Activated B cell treated with CpG ODN at 0.5 μM for 24 hours (primary cell): Measurements from ENCODE around the gene SLC25A23. TPM values are rescaled to one million over a fixed set of nuclear protein-coding genes. Genes with fewer than 3 reads are reported as not detected.
A peak's percentile ranks its signal among the peaks of the same experiment; 100 is the strongest.

ENCODE experiments used
- ATAC-seq: fragments of 200-7000 bp; cut with Tn5 transposase; one replicate; pipeline ENCODE4 v1.10.0; 2021; ENCODE audit warnings: low read depth, mild to moderate bottlenecking, moderate library complexity
- CTCF ChIA-PET: fragments of 350-600 bp; sonication (Branson Sonifier 250); formaldehyde crosslinking; loops from one replicate; lab custom pipeline; 2021; ENCODE audit warnings: antibody characterized with exemption; lab: Charles Lee
- POLR2A ChIA-PET: fragments of 350-600 bp; sonication (Branson Sonifier 250); formaldehyde crosslinking; loops from one replicate; lab custom pipeline; 2021; ENCODE audit warnings: antibody characterized with exemption; lab: Charles Lee
- DNase-seq: peaks from one replicate; pipeline ENCODE4 v3.0.0; 2022
- H3K27ac Mint-ChIP-seq: one replicate; pipeline ENCODE4 v1.8.0; 2020; ENCODE audit warnings: mixed read lengths
- H3K27me3 Mint-ChIP-seq: one replicate; pipeline ENCODE4 v1.8.0; 2021; ENCODE audit warnings: mixed read lengths
- H3K36me3 Mint-ChIP-seq: one replicate; pipeline ENCODE4 v1.8.0; 2021; ENCODE audit warnings: low read depth, mixed read lengths
- H3K4me1 Mint-ChIP-seq: one replicate; pipeline ENCODE4 v1.8.0; 2021; ENCODE audit warnings: mixed read lengths
- H3K4me3 Mint-ChIP-seq: one replicate; pipeline ENCODE4 v1.8.0; 2020; ENCODE audit warnings: mild to moderate bottlenecking, mixed read lengths
- H3K9me3 Mint-ChIP-seq: one replicate; pipeline ENCODE4 v1.8.0; 2020; ENCODE audit warnings: mixed read lengths
- intact Hi-C: fragments of 100-400 bp; cut with micrococcal nuclease; formaldehyde crosslinking; loops from one replicate; pipeline ENCODE4 v1.15.1; 2024
- total RNA-seq: library from RNA; stranded (reverse); gene quantifications from 2 replicates; pipeline ENCODE4 v1.2.3, GENCODE V29; 2022
- TF ChIP-seq, protein P1 (sequence below): fragments of 200-600 bp; IDR thresholded peaks from one replicate; pipeline ENCODE4 v1.8.0; 2022; ENCODE audit warnings: antibody characterized with exemption, mild to moderate bottlenecking

SLC25A23 gene
- total RNA-seq, 1 donor from 2014 or later: 50.4 TPM

DNA sequence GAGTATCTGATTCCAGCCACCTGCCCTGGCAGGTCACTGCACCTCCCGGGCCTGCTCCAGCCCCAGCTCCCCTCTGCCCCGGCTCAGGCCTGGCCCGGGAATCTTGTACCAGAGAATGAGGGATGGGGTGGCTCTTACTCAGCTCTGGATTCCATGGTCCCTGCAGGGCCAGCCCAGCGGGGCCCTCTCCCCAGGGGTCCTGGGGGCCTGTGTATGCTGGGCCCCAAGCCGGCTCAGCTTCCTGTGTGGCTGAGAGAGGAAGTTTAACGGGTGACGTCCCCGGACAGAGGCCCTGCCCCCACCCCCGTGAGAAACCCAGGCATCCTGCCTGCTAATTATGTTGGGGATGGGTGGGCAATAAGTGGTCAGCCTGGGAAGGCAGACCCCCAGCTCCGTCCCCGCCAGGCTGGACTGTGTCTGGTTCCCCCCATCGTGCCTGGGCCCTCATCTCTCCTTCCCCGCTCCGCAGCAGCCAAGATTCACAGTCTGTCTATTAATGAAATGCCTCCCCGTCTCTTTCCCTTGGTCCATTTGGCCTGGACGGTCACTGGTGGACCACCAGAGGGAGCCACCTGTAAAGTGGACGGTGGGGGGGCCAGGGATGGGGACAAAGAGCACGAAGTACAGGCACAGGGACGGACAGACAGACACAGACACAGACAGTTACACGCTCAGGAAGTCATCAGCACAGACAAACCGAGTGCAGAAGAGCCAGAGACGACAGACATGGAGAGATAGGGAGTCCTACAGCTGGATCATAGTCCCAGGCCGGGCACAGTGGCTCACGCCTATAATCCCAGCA, 22.1 kb upstream of the SLC25A23 start, which contains the start of gene DENND1C:
Gene DENND1C (minus strand): TSS at position 247 of the 802 bp plus-strand sequence. CDS start 92 bp downstream, at position 155.
- Mint-ChIP-seq H3K27ac (peak within 1 kb of the TSS; percentile 89), H3K27me3 (no peaks in the 10 kb centered on the region), H3K36me3 (peaks cover 10% of the 10 kb centered on the region), H3K4me3 (peak within 1 kb of the TSS; percentile 91), H3K4me1 (peaks cover 29% of the 10 kb centered on the region), H3K9me3 (no peaks in the 10 kb centered on the region)
- POLR2A ChIA-PET: interaction anchor here (0.6 to 2.6 kb wide), 24 partner anchors 8 to 382 kb away, joined by 3 to 25 read pairs (median 4); partner anchors contain the start of genes ALKBH7, CLPP, GTF2F1 and KHSRP
- intact Hi-C loops: loop anchor here (1.0 to 2.0 kb wide), 3 partner anchors 21 to 56 kb away; no protein-coding TSS in a partner anchor
- TF ChIP-seq, protein P1, sequence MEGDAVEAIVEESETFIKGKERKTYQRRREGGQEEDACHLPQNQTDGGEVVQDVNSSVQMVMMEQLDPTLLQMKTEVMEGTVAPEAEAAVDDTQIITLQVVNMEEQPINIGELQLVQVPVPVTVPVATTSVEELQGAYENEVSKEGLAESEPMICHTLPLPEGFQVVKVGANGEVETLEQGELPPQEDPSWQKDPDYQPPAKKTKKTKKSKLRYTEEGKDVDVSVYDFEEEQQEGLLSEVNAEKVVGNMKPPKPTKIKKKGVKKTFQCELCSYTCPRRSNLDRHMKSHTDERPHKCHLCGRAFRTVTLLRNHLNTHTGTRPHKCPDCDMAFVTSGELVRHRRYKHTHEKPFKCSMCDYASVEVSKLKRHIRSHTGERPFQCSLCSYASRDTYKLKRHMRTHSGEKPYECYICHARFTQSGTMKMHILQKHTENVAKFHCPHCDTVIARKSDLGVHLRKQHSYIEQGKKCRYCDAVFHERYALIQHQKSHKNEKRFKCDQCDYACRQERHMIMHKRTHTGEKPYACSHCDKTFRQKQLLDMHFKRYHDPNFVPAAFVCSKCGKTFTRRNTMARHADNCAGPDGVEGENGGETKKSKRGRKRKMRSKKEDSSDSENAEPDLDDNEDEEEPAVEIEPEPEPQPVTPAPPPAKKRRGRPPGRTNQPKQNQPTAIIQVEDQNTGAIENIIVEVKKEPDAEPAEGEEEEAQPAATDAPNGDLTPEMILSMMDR: no peak
- DNase-seq (peak; percentile 67), ATAC-seq (peak; percentile 97)
- CTCF ChIA-PET: interaction anchor here (0.8 to 2.0 kb wide), 4 partner anchors 10 to 152 kb away, joined by 3 to 9 read pairs (median 4); partner anchors contain the start of genes CRB3 and SLC25A23

DNA sequence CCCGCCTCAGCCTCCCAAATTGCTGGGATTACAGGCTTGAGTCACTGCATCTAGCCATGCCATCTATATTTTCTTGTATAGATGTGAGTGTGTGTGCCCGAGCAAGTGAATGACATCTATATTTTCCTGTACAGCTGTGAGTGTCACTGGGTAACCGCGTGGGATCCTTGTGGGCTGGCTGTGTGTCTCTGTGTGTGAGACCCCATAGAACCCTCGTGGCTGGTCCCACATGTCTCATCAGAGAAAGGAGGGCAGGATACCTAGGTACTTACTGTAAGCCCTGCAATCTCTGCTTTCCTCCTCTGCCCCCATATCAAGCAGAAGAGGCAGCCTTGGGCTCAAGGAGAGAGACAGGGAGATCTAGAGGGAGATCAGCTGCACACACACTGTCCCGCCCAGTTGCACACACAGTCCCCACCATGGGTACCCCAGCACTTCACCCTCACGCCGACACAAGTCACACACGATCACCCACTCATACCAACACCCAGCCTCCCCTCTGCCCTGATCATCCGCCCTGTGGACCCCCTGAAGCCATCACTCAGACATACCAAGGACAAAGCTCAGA, 21.3 kb upstream of the SLC25A23 start:
- CTCF ChIA-PET: interaction anchor here (1.5 to 2.0 kb wide), 2 partner anchors 22 to 153 kb away, joined by 4 to 9 read pairs; partner anchors contain the start of gene SLC25A23
- POLR2A ChIA-PET: interaction anchor here (0.6 to 2.6 kb wide), 24 partner anchors 9 to 794 kb away, joined by 3 to 25 read pairs (median 4); partner anchors contain the start of genes ALKBH7, CLPP, GTF2F1 and KHSRP
- peak; percentile 8 for ATAC-seq
- intact Hi-C loops: loop anchor here (1.0 kb wide), 2 partner anchors 21 to 56 kb away; no protein-coding TSS in a partner anchor
- Mint-ChIP-seq H3K27me3 (no peaks in the 10 kb centered on the region), H3K4me3 (peak overlapping the region; percentile 91), H3K9me3 (no peaks in the 10 kb centered on the region), H3K4me1 (peaks cover 29% of the 10 kb centered on the region), H3K27ac (peak overlapping the region; percentile 89), H3K36me3 (peaks cover 12% of the 10 kb centered on the region)
- TF ChIP-seq, protein P1: no peak
- DNase-seq: no peak

DNA sequence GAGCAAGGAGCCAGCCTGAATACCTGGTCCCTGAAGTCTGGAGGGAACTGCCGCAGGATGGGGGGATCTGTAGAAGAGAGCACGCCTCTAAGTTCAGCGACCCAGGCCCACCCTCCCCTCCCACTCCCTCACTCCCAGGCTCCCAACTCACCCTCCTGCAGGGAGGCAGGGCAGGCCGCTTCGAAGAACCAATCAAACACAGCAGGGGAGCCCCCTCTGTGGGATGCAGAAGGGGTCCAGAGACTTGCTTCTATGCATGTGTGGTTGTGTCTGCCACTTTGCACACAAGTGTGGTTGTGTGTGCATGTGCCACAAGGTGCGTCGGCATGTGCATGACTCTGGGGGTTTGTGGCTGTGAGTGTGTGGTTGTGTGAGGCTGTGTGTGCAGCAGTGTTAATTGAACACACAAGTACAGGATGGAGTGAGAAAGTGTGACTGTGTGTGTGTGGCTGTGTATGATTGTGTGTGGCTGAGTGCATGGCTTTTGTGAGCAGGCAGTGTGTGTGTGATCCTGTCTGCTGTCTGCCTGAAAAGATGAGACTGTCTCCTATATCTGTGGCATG, 20.3 kb upstream of the SLC25A23 start:
- TF ChIP-seq, protein P1: no peak
- ATAC-seq: no peak
- DNase-seq: no peak
- Mint-ChIP-seq H3K4me3 (peak overlapping the region; percentile 91), H3K36me3 (peaks cover 17% of the 10 kb centered on the region), H3K9me3 (no peaks in the 10 kb centered on the region), H3K4me1 (peaks cover 29% of the 10 kb centered on the region), H3K27me3 (no peaks in the 10 kb centered on the region), H3K27ac (peak overlapping the region; percentile 89)
- intact Hi-C loops: no loop called here
- POLR2A ChIA-PET: interaction anchor here (1.5 to 1.7 kb wide), 2 partner anchors 8 to 13 kb away, joined by 4 to 6 read pairs; no protein-coding TSS in a partner anchor
- CTCF ChIA-PET: no interaction called here

DNA sequence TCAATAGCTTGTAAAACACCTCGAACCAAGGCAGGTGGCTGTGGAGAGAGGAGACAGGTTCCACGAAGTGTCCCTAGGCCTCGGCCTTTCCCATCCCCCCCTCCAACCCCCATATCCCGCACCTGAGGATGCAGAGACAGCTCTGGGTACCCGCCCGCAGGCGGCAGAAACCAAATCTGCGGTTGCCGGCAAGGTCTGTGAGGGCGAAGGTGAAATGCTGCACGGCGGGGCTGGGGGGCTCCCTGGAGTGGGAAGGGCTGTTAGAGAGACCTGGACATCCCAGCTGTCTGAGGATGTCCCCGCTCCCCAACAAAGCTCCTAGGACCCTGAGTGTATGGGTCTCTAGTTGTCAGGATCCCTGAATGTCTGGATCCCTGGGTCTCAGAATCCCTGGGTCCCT, 19.2 kb upstream of the SLC25A23 start:
- ChIA-PET POLR2A (interaction anchor here (1.1 kb wide), 1 partner anchor 20 kb away, joined by 5 read pairs; the partner anchor contains the start of gene SLC25A23), CTCF (no interaction called here)
- DNase-seq: no peak
- Mint-ChIP-seq H3K4me1 (peaks cover 29% of the 10 kb centered on the region), H3K9me3 (no peaks in the 10 kb centered on the region), H3K27me3 (no peaks in the 10 kb centered on the region), H3K36me3 (peaks cover 26% of the 10 kb centered on the region), H3K27ac (no peak overlapping the region), H3K4me3 (no peak overlapping the region)
- intact Hi-C loops: no loop called here
- TF ChIP-seq, protein P1: no peak
- no peak for ATAC-seq
